Measurements from ENCODE around the gene GRHL3.

Gene GRHL3

GRCh38 chr1:24293392-24294227 lies 25.5 kb upstream of the GRHL3 start:
- no peak for DNase-seq

- DNase-seq: no peak
These were observed 24.9 kb upstream of the GRHL3 start for GRCh38 chr1:24294228-24294672.

GRCh38 chr1:24294716-24295371 lies 24.3 kb upstream of the GRHL3 start:
- no peak for DNase-seq

GRCh38 chr1:24295535-24295934 lies 23.6 kb upstream of the GRHL3 start:
- no peak for DNase-seq

GRCh38 chr1:24297187-24297851 lies 21.8 kb upstream of the GRHL3 start:
- no peak for DNase-seq

GRCh38 chr1:24297852-24298232 lies 21.3 kb upstream of the GRHL3 start:
- DNase-seq: no peak

- no peak for DNase-seq
These were observed 20.6 kb upstream of the GRHL3 start for GRCh38 chr1:24298606-24299005.

GRCh38 chr1:24299901-24300300 lies 19.3 kb upstream of the GRHL3 start:
- DNase-seq: no peak

GRCh38 chr1:24300971-24301784 lies 18.0 kb upstream of the GRHL3 start:
- no peak for DNase-seq

- DNase-seq: no peak
These were observed 17.4 kb upstream of the GRHL3 start for GRCh38 chr1:24301785-24302175.

- DNase-seq: no peak
These were observed 16.9 kb upstream of the GRHL3 start for GRCh38 chr1:24302209-24302611.

- no peak for DNase-seq
These were observed 15.6 kb upstream of the GRHL3 start for GRCh38 chr1:24303600-24303999.

GRCh38 chr1:24304763-24305162 lies 14.4 kb upstream of the GRHL3 start:
- no peak for DNase-seq

GRCh38 chr1:24308365-24309015 lies 10.7 kb upstream of the GRHL3 start:
- DNase-seq: no peak

GRCh38 chr1:24309762-24310485 lies 9.2 kb upstream of the GRHL3 start:
- DNase-seq: no peak

GRCh38 chr1:24311234-24311633 lies 7.9 kb upstream of the GRHL3 start:
- DNase-seq: no peak

GRCh38 chr1:24311741-24312140 lies 7.4 kb upstream of the GRHL3 start:
- DNase-seq: no peak

- no peak for DNase-seq
These were observed 3.8 kb upstream of the GRHL3 start for GRCh38 chr1:24315391-24315790.

- DNase-seq: no peak
These were observed 2.5 kb upstream of the GRHL3 start for GRCh38 chr1:24316645-24317044.

GRCh38 chr1:24317081-24317480 lies 2.1 kb upstream of the GRHL3 start:
- DNase-seq: no peak

GRCh38 chr1:24317956-24318614 lies 1.1 kb upstream of the GRHL3 start:
- no peak for DNase-seq
